ENCODE data around the gene KCNT1.

The KCNT1 gene

GRCh38 chr9:135802876-135803419 is 101.0 kb downstream of the KCNT1 start:
- DNase-seq (ENCODE audit: low spot score) = no peak

- DNase-seq (ENCODE audit: low spot score) = no peak
Observed at GRCh38 chr9:135803441-135803840, 101.5 kb downstream of the KCNT1 start.

GRCh38 chr9:135804581-135805421 is 102.8 kb downstream of the KCNT1 start:
- no peak for DNase-seq (ENCODE audit: low spot score)

- no peak for DNase-seq (ENCODE audit: low spot score)
Observed at GRCh38 chr9:135805422-135806022, 103.5 kb downstream of the KCNT1 start.

- no peak for DNase-seq (ENCODE audit: low spot score)
Observed at GRCh38 chr9:135809166-135809565, 107.2 kb downstream of the KCNT1 start.

GRCh38 chr9:135810806-135811575 is 109.0 kb downstream of the KCNT1 start:
- no peak for DNase-seq (ENCODE audit: low spot score)

- DNase-seq (ENCODE audit: low spot score) = no peak
Observed at GRCh38 chr9:135811801-135812200, 109.8 kb downstream of the KCNT1 start.

GRCh38 chr9:135812961-135813360 is 111.0 kb downstream of the KCNT1 start:
- no peak for DNase-seq (ENCODE audit: low spot score)

- DNase-seq (ENCODE audit: low spot score) = no peak
Observed at GRCh38 chr9:135813671-135814290, 111.8 kb downstream of the KCNT1 start.

- no peak for DNase-seq (ENCODE audit: low spot score)
Observed at GRCh38 chr9:135814421-135815095, 112.6 kb downstream of the KCNT1 start.

GRCh38 chr9:135815413-135815812 is 113.4 kb downstream of the KCNT1 start:
- DNase-seq (ENCODE audit: low spot score) = no peak

- no peak for DNase-seq (ENCODE audit: low spot score)
Observed at GRCh38 chr9:135815830-135816650, 114.1 kb downstream of the KCNT1 start.

GRCh38 chr9:135816651-135816970 is 114.6 kb downstream of the KCNT1 start:
- no peak for DNase-seq (ENCODE audit: low spot score)

GRCh38 chr9:135817951-135818717 is 116.1 kb downstream of the KCNT1 start:
- DNase-seq (ENCODE audit: low spot score) = no peak

- DNase-seq (ENCODE audit: low spot score) = no peak
Observed at GRCh38 chr9:135818718-135819475, 116.9 kb downstream of the KCNT1 start.

- no peak for DNase-seq (ENCODE audit: low spot score)
Observed at GRCh38 chr9:135819905-135820304, 117.9 kb downstream of the KCNT1 start.

- DNase-seq (ENCODE audit: low spot score) = no peak
Observed at GRCh38 chr9:135820661-135821060, 118.7 kb downstream of the KCNT1 start.

GRCh38 chr9:135821116-135821515 is 119.1 kb downstream of the KCNT1 start:
- DNase-seq (ENCODE audit: low spot score) = no peak

- no peak for DNase-seq (ENCODE audit: low spot score)
Observed at GRCh38 chr9:135821733-135822373, 119.9 kb downstream of the KCNT1 start.
